Neural progenitor cell (in vitro differentiated cells): Measurements from ENCODE around the gene PKD1L1.

ENCODE experiments used
- EZH2 ChIP-seq: fragments of 200-600 bp; sonication (generic); IDR thresholded peaks from 2 replicates; pipeline ENCODE4 v1.6.1; 2017; ENCODE audit warnings: antibody characterized with exemption, mild to moderate bottlenecking, moderate library complexity
- EZH2phosphoT487 ChIP-seq: fragments of 200-600 bp; sonication (generic); IDR thresholded peaks from 2 replicates; pipeline ENCODE4 v1.6.1; 2017; ENCODE audit warnings: antibody characterized with exemption
- TF ChIP-seq, protein P1 (sequence below): fragments of 200-600 bp; sonication (generic); IDR thresholded peaks from 2 replicates; pipeline ENCODE4 v1.5.1; 2017; ENCODE audit warnings: antibody characterized with exemption, mild to moderate bottlenecking

DNA sequence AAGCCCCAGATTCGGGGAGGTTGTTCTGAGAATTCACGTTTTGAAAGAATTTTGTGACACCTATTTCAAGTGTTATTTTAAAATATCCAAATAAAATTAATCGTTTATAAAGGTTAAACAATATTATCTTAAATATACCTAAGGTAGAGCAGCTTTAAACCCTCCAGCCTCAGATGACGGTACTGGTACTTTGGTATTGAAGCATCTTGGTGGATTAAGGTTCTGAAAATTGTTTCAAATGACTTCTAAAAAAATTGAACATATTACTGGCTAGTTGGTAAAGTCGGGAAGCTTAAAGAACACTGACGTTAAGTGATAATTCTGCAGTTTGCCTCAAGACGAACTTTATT, 31.5 kb upstream of the PKD1L1 start:
- TF ChIP-seq, protein P1, sequence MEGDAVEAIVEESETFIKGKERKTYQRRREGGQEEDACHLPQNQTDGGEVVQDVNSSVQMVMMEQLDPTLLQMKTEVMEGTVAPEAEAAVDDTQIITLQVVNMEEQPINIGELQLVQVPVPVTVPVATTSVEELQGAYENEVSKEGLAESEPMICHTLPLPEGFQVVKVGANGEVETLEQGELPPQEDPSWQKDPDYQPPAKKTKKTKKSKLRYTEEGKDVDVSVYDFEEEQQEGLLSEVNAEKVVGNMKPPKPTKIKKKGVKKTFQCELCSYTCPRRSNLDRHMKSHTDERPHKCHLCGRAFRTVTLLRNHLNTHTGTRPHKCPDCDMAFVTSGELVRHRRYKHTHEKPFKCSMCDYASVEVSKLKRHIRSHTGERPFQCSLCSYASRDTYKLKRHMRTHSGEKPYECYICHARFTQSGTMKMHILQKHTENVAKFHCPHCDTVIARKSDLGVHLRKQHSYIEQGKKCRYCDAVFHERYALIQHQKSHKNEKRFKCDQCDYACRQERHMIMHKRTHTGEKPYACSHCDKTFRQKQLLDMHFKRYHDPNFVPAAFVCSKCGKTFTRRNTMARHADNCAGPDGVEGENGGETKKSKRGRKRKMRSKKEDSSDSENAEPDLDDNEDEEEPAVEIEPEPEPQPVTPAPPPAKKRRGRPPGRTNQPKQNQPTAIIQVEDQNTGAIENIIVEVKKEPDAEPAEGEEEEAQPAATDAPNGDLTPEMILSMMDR, result no peak
- TF ChIP-seq EZH2, result no peak
- no peak for TF ChIP-seq EZH2phosphoT487
